ENCODE data around the gene PRTFDC1.
"Not testable (repeated sequence)": the region's sequence is repeated elsewhere in the genome, so short reads cannot be mapped to it uniquely, and the experiment has no call there.

The PRTFDC1 gene, protein sequence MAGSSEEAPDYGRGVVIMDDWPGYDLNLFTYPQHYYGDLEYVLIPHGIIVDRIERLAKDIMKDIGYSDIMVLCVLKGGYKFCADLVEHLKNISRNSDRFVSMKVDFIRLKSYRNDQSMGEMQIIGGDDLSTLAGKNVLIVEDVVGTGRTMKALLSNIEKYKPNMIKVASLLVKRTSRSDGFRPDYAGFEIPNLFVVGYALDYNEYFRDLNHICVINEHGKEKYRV

GRCh38 chr10:24952143-24952706 lies at the start of gene PRTFDC1:
PRTFDC1 (minus strand) TSS chr10:24952606; CDS start chr10:24952575, 31 bp downstream.
- peak; percentile 5 for DNase-seq

DNA sequence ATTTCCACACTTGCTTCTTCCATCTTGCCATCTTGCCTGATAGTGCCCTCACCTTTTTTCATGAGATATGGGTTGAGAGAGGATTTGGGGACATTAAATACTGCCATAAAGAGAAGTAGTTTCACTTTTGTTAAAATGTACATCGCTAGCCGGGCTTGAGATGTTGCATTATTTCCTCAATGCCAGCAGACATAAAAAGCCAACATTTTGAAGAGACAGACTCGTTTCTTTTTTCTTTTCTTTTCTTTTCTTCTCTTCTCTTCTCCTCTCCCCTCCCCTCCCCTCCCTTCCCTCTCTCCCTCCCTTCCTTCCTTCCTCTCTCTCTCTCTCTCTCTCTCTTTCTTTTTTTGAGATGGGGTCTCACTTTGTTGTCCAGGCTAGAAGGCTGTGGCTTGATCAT lies 45.6 kb upstream of the PRTFDC1 start:
- DNase-seq = no peak

- DNase-seq = no peak
These were observed 42.7 kb upstream of the PRTFDC1 start for GRCh38 chr10:24995072-24995471.

GRCh38 chr10:24993237-24993958 lies 41.0 kb upstream of the PRTFDC1 start:
- DNase-seq = no peak

DNA sequence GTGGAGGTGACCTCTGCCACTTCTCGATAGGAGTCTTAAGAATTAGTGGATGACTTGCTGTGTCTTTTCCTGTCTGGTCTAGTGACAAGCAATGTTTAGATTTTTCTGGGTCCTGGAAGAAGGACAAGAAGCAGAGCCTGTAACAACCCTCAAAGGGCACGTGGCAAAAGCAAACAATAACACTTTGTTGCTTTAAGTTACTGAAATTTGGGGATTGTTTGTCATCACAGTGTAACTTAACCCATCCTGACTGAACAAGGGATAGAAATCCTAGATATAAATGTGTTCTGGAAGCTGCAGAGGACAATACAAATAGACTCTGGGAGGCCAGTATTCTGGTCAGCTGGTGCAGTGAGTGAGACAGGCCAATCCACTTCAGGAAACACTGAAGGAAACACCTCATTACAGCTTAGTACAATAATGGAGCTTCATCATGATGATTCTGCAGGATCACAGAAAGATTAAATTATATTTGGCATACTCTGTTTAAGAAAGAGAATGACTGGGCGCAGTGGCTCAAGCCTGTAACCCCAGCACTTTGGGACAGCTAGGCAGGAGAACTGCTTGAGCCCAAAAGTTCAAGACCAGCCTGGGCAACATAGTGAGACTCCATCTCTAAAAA lies 40.2 kb upstream of the PRTFDC1 start:
- DNase-seq = no peak

- DNase-seq = no peak
These were observed 38.9 kb upstream of the PRTFDC1 start for GRCh38 chr10:24991298-24991697.

DNA sequence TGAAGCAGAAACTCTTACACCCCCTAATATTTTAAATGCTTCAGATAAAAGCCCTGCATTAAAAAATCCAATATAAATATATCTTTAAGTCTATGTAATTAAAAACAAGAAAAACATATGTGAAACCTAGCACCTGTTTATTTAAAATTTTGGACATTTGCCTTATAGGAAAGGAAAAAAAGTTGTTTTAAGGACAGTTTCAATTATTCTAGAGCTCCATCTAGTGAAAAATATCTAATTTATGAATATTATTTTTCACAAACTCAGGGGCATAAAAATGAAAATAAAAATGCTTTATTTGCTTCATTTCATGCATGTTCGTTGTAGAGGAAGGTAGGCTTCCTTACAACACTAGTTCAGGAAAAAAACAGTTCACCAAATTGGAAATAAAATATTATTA lies 37.5 kb upstream of the PRTFDC1 start:
- DNase-seq = peak; percentile 13

- peak; percentile 50 for DNase-seq
These were observed 36.6 kb upstream of the PRTFDC1 start for GRCh38 chr10:24988831-24989640.

- no peak for DNase-seq
These were observed 32.5 kb upstream of the PRTFDC1 start for GRCh38 chr10:24984906-24985305.

DNA sequence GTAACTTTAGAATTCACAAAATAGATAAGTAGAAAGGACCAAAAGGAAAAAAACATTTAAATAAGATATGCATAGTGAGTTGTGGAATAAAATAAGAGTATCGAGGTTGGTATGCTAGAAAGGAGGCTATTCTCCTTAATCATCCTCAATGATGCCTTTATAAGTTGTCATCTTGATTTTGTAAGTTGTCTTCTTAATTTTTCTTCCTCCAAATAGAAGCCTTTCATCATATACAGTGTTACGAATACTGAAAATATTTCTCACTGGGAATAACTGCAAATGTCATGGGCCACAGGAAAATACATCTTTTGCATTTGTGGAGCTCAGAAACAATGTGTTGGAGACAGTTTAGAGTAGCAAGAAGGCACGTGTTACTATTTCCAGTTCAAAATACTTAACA lies 31.5 kb upstream of the PRTFDC1 start:
- no peak for DNase-seq

- no peak for DNase-seq
These were observed 30.7 kb upstream of the PRTFDC1 start for GRCh38 chr10:24983130-24983529.

GRCh38 chr10:24982319-24983112 lies 30.1 kb upstream of the PRTFDC1 start:
- no peak for DNase-seq

GRCh38 chr10:24981161-24981710 lies 28.8 kb upstream of the PRTFDC1 start:
- no peak for DNase-seq

- no peak for DNase-seq
These were observed 27.3 kb upstream of the PRTFDC1 start for GRCh38 chr10:24979685-24980084.

GRCh38 chr10:24974976-24975375 lies 22.6 kb upstream of the PRTFDC1 start:
- DNase-seq = no peak

DNA sequence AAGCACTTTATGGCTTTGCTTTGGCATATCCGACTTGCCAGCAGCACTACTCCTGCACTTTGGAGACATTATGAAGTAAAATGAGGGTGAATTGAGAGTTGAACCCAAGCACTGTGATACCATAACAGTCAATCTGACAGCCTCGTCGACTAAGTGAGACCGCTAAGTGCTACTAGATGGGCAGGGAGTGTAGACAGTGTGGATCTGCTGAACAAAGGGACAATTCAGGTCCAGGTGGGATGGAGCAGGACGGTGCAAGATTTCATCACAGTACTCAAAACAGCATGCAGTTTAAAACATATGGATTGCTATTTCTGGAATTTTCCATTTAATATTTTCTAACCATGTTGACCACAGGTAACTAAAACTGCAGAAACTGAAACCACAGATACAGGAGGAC lies 20.8 kb upstream of the PRTFDC1 start:
- no peak for DNase-seq

DNA sequence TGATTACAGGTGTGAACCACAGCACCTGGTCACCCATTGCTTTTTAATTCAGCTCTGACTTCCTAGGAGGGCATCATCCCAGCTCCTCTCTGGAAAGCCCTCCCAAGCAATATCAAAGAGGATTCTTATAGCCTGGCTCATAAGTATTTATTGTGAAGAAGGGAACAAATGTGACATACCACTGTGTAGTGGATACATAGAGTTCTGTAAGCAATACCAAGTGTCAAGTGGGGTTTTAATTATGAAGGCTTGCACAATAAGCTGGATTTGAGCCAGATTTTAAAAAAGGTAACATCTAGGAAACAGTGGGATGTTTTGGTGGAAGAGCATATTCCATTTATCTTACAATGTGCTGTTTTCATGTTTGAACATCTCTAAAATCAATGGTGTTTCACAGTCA lies 19.0 kb upstream of the PRTFDC1 start:
- DNase-seq = no peak

GRCh38 chr10:24969841-24970281 lies 17.5 kb upstream of the PRTFDC1 start:
- no peak for DNase-seq

GRCh38 chr10:24968951-24969350 lies 16.5 kb upstream of the PRTFDC1 start:
- not testable (repeated sequence) for DNase-seq

DNA sequence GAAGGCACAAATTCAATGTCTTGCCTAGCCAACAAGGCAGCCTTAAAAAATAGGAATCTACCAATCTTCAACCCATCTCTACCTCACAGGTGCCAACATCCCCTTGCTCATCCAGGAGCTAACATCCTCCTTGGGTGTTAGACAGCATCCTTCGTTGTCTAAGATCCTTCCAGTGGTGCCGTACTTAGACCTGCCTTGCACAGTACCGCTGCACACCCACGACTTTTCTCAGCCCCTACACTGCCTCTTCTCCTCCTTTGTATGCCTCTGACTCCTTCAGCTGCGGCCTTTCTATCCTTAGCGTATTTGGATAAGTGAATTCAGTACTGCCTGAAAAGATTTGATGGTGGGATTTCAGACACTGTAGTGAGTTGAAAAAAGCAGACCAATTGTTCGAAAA lies 15.9 kb upstream of the PRTFDC1 start:
- no peak for DNase-seq

DNA sequence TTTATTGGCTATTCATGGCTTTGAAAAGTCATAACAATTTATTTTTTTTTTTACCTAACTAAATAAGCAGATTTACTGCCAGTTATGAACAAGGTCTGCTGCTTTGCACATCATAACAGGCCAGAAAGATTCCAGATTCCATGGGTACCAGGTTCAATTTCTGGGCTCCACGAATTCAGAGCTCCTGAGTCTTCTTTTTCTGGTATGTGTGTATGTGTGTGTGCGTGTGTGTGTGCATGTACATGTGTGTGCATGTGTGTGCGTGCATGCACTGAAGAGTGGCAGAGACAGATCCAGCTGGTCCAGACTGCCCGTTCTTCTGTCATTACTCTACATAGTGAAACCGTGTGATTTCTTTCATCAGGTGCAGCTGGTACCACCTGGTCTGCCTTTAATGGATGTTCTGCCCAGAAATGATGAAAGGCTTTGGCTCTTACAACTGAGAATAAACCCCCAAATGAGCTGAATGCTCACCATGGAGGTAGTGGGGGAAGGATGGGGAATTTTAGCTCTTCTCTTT lies 14.6 kb upstream of the PRTFDC1 start:
- no peak for DNase-seq

DNA sequence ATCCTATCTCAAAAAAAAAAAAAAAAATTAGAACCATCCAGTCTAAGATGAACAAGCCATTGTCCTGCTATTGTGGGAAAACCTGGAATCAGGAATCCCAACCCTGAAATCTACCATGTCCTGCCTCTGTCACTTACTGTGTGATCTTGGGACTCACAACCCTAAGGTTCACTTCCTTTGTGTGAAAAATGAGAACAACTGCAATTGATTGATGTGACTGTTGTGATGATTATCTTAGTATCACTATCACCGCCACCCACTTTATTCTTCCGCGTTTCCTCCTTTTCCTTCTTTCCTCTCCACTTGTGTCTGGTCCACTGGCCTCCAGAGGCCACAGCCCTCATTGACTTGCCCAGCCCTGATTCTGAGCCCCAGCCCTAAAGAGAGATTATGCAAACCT lies 12.6 kb upstream of the PRTFDC1 start:
- DNase-seq = no peak

Measured in suppressor macrophage treated with lipopolysaccharide for 4 hours (primary cell).